GM19193 (cell line): ENCODE results near the gene AS3MT.

Experiments used
- POLR2A ChIP-seq: IDR thresholded peaks from 4 replicates; pipeline ENCODE4 v1.6.1; 2011; ENCODE audit not compliant: insufficient read depth, insufficient read length; ENCODE audit errors: extremely low read depth

AS3MT gene

GRCh38 chr10:102941401-102941800 lies 72.1 kb downstream of the AS3MT start:
- no peak for TF ChIP-seq POLR2A

- no peak for TF ChIP-seq POLR2A
Observed at GRCh38 chr10:102945449-102945848, 76.2 kb downstream of the AS3MT start.

GRCh38 chr10:102945962-102946361 lies 76.7 kb downstream of the AS3MT start:
- TF ChIP-seq POLR2A: no peak

- TF ChIP-seq POLR2A: no peak
Observed at GRCh38 chr10:102946992-102947391, 77.7 kb downstream of the AS3MT start.

GRCh38 chr10:102948176-102948575 lies 78.9 kb downstream of the AS3MT start:
- no peak for TF ChIP-seq POLR2A

- TF ChIP-seq POLR2A: no peak
Observed at GRCh38 chr10:102948786-102949185, 79.5 kb downstream of the AS3MT start.

- no peak for TF ChIP-seq POLR2A
Observed at GRCh38 chr10:102949916-102950315, 80.6 kb downstream of the AS3MT start.

GRCh38 chr10:102951316-102951715 lies 82.0 kb downstream of the AS3MT start:
- no peak for TF ChIP-seq POLR2A
